Endothelial cell of umbilical vein (primary cell): ENCODE data around the gene LONRF2. TPM values are rescaled to one million over a fixed set of nuclear protein-coding genes. Genes with fewer than 3 reads are reported as not detected.

Experiments used
- BruUV-seq: library from RNA; stranded (reverse); fragments of 400-500 nt; replicated peaks from 2 replicates; lab custom pipeline; 2021; lab: Mats Ljungman, UMichigan
- CTCF ChIA-PET: fragments of 300-600, 350-600 bp; sonication (Branson Sonifier 250); formaldehyde crosslinking; loops from one replicate; lab custom pipeline; 2021; ENCODE audit warnings: antibody characterized with exemption, inconsistent platforms; lab: Charles Lee
- POLR2A ChIA-PET: fragments of 300-600, 350-600 bp; sonication (Branson Sonifier 250); formaldehyde crosslinking; loops from one replicate; lab custom pipeline; 2021; ENCODE audit warnings: antibody characterized with exemption, inconsistent platforms; lab: Charles Lee
- DNase-seq: peaks from one replicate; pipeline ENCODE4 v3.0.0-alpha.2; 2011; ENCODE audit warnings: low read depth, low spot score
- FAIRE-seq: peaks from 2 replicates; lab custom pipeline; 2011; peaks lifted over from hg19 to GRCh38; lab: Jason Lieb, UNC
- H2AFZ ChIP-seq: 2 replicates; pipeline ENCODE4 v1.6.0; 2012; ENCODE audit warnings: low read depth, low read length, control low read depth, inconsistent platforms
- H3K27ac ChIP-seq: 2 replicates; pipeline ENCODE4 v1.5.1; 2011; ENCODE audit warnings: low read depth, mild to moderate bottlenecking, control low read depth, low read length, moderate library complexity; ENCODE audit not compliant: insufficient read depth
- H3K27me3 ChIP-seq, 2 experiments: 2 replicates each; pipeline versions ENCODE4 v1.6.0 to v1.6.1; 2011; ENCODE audit warnings: low read length in 2 of 2, mixed read lengths in 1 of 2; ENCODE audit not compliant: control insufficient read depth in 2 of 2, insufficient read depth in 2 of 2
- H3K36me3 ChIP-seq, 2 experiments: 2 replicates in 1 of 2; 3 replicates in 1 of 2; pipeline ENCODE4 v1.5.1; 2011; ENCODE audit warnings: low read length in 2 of 2, mild to moderate bottlenecking in 1 of 2, moderate library complexity in 1 of 2; ENCODE audit not compliant: control insufficient read depth in 2 of 2, insufficient read depth in 2 of 2; ENCODE audit errors: extremely low read depth in 1 of 2
- H3K4me1 ChIP-seq: 3 replicates; pipeline ENCODE4 v1.5.1; 2011; ENCODE audit warnings: mild to moderate bottlenecking, low read length; ENCODE audit not compliant: control insufficient read depth, insufficient read depth; ENCODE audit errors: extremely low read depth
- H3K4me2 ChIP-seq: 2 replicates; pipeline ENCODE4 v1.6.1; 2011; ENCODE audit warnings: low read length, control low read depth, mixed read lengths; ENCODE audit not compliant: insufficient read depth
- H3K4me3 ChIP-seq, 3 experiments: fragments of 200-600 bp in 1 of 3; sonication (generic), shearing (Covaris generic) in 1 of 3; replicated peaks in 1 of 3; 2 replicates each; pipeline ENCODE4 v1.5.1; 2011 to 2016; ENCODE audit warnings: control low read depth in 3 of 3, low read length in 3 of 3, mild to moderate bottlenecking in 2 of 3, inconsistent platforms in 1 of 3, low read depth in 1 of 3, moderate library complexity in 1 of 3; ENCODE audit not compliant: insufficient read depth in 1 of 3
- H3K79me2 ChIP-seq: 2 replicates; pipeline ENCODE4 v1.6.0; 2012; ENCODE audit warnings: low read length, inconsistent platforms; ENCODE audit not compliant: control insufficient read depth, insufficient read depth
- H3K9ac ChIP-seq: replicated peaks from 2 replicates; pipeline ENCODE3; 2011; ENCODE audit warnings: low read length, control low read depth; ENCODE audit not compliant: insufficient read depth; ENCODE audit errors: extremely low read depth
- H3K9me1 ChIP-seq: replicated peaks from 3 replicates; pipeline ENCODE4 v1.6.0; 2011; ENCODE audit warnings: mild to moderate bottlenecking, low read length; ENCODE audit not compliant: control insufficient read depth, insufficient read depth; ENCODE audit errors: extremely low read depth
- H3K9me3 ChIP-seq: replicated peaks from 2 replicates; pipeline ENCODE4 v1.5.1; 2012; ENCODE audit warnings: low read length, inconsistent platforms; ENCODE audit not compliant: control insufficient read depth, insufficient read depth
- H4K20me1 ChIP-seq: replicated peaks from 2 replicates; pipeline ENCODE3; 2011; ENCODE audit warnings: mild to moderate bottlenecking, low read length; ENCODE audit not compliant: control insufficient read depth, insufficient read depth; ENCODE audit errors: extremely low read depth
- CTCF ChIP-seq, 2 donors: IDR thresholded peaks; 1 replicate in 1 of 2; 2 replicates in 1 of 2; pipeline ENCODE4 v1.5.1; 2011; ENCODE audit warnings: low read length in 2 of 2, mild to moderate bottlenecking in 2 of 2, moderate library complexity in 2 of 2, control low read depth in 1 of 2, inconsistent platforms in 1 of 2, low read depth in 1 of 2; ENCODE audit not compliant: insufficient read depth in 1 of 2; ENCODE audit errors: extremely low read depth in 1 of 2
- EZH2 ChIP-seq: IDR thresholded peaks from 2 replicates; pipeline ENCODE4 v1.6.1; 2012; ENCODE audit warnings: borderline replicate concordance, low read depth, mild to moderate bottlenecking, moderate library complexity, low read length, inconsistent platforms; ENCODE audit not compliant: severe bottlenecking
- FOS ChIP-seq: IDR thresholded peaks from 2 replicates; pipeline ENCODE4 v1.6.1; 2011; ENCODE audit warnings: mild to moderate bottlenecking, low read length, moderate library complexity, borderline replicate concordance; ENCODE audit not compliant: insufficient read depth
- GATA2 ChIP-seq: IDR thresholded peaks from 2 replicates; pipeline ENCODE4 v1.7.0; 2011; ENCODE audit warnings: low read depth, mild to moderate bottlenecking, moderate library complexity, mixed read lengths, low read length; ENCODE audit not compliant: insufficient read length, insufficient read depth
- JUN ChIP-seq: IDR thresholded peaks from 2 replicates; pipeline ENCODE4 v1.6.1; 2011; ENCODE audit warnings: borderline replicate concordance, low read depth; ENCODE audit not compliant: insufficient read length, insufficient read depth
- MAX ChIP-seq: IDR thresholded peaks from 2 replicates; pipeline ENCODE4 v1.6.1; 2011; ENCODE audit not compliant: insufficient read depth, insufficient read length
- MYC ChIP-seq: IDR thresholded peaks from one replicate; pipeline ENCODE4 v1.6.1; 2011; ENCODE audit warnings: mild to moderate bottlenecking, low read depth, low read length
- POLR2A ChIP-seq: IDR thresholded peaks from 2 replicates; pipeline ENCODE4 v1.6.1; 2012; ENCODE audit warnings: low read depth, mild to moderate bottlenecking, control low read depth, low read length
- POLR2AphosphoS5 ChIP-seq: IDR thresholded peaks from 2 replicates; pipeline ENCODE4 v1.6.1; 2012; ENCODE audit warnings: low read depth, mild to moderate bottlenecking, control low read depth, low read length, moderate library complexity; ENCODE audit not compliant: insufficient read depth
- dilution Hi-C: fragments of 300-500 bp; cut with MboI; formaldehyde crosslinking; loops from one replicate; pipeline ENCODE4 v1.15.0; 2019; ENCODE audit warnings: low sequenced_read_pairs; ENCODE audit not compliant: extremely low pct_ligation_motif_present
- intact Hi-C: fragments of 100-400 bp; cut with micrococcal nuclease; formaldehyde crosslinking; loops from one replicate; pipeline ENCODE4 v1.10.0; 2022
- polyA plus RNA-seq, 4 experiments: library from polyadenylated mRNA; depleted of rRNA in 3 of 4; stranded (reverse) in 3 of 4; unstranded in 1 of 4; fragments of >200 nt; gene quantifications; 2 replicates each; pipeline versions ENCODE4 v1.2.1 to v1.2.3, GENCODE V29; 2011 to 2012; ENCODE audit warnings: missing spikeins in 1 of 4
- total RNA-seq: library from RNA; stranded (reverse); gene quantifications from 2 replicates; pipeline ENCODE4 v1.2.3, GENCODE V29; 2021

The LONRF2 gene
- total and polyA plus RNA-seq, 2 donors (not counting 3 experiments of a cell fraction or from before 2014, with no cell fraction given) = 0.03 TPM; not detected in 1

GRCh38 chr2:100297511-100297910 is 24.8 kb downstream of the LONRF2 start:
- intact Hi-C loops (no loop called here), dilution Hi-C loops (no loop called here)
- H2AFZ ChIP-seq = no peak overlapping the region
- H3K4me1 ChIP-seq = no peaks in the 10 kb centered on the region
- TF ChIP-seq EZH2 = no peak
- no peak for TF ChIP-seq MAX
- TF ChIP-seq POLR2AphosphoS5 = no peak
- no peak for TF ChIP-seq JUN
- TF ChIP-seq FOS = no peak
- no peak for TF ChIP-seq POLR2A
- TF ChIP-seq MYC = no peak
- no peak for TF ChIP-seq GATA2
- TF ChIP-seq CTCF (IDR thresholded peaks at IDR 0.05; ENCODE audit: extremely low read depth in 1 of 2, insufficient read depth in 1 of 2, low read depth in 1 of 2, low read length in 2 of 2) = no peak
- H3K9ac ChIP-seq = no peak overlapping the region
- ChIA-PET CTCF (interaction anchor here (2.3 kb wide), 1 partner anchor 35 kb away, joined by 9 read pairs; no protein-coding TSS in a partner anchor), POLR2A (no interaction called here)
- no peak overlapping the region for H3K27ac ChIP-seq
- H3K4me2 ChIP-seq = no peak overlapping the region
- no TSS peak for BruUV-seq
- FAIRE-seq = no peak
- H3K27me3 ChIP-seq = peaks cover 9 to 10% of the 10 kb centered on the region in 2 experiments
- H3K9me3 ChIP-seq = no peaks in the 10 kb centered on the region
- H3K4me3 ChIP-seq = no peak overlapping the region
- DNase-seq = no peak
- no peaks in the 10 kb centered on the region for H3K9me1 ChIP-seq
- no peaks in the 10 kb centered on the region for H3K36me3 ChIP-seq
- no peaks in the 10 kb centered on the region for H3K79me2 ChIP-seq
- no peaks in the 10 kb centered on the region for H4K20me1 ChIP-seq
